HG03139 (cell line): ENCODE results near the gene TBATA.

Experiments
- ATAC-seq: cut with Tn5 transposase; IDR thresholded peaks from one replicate; pipeline ENCODE4 v1.9.1; 2021; ENCODE audit not compliant: unreplicated experiment

The TBATA gene, protein sequence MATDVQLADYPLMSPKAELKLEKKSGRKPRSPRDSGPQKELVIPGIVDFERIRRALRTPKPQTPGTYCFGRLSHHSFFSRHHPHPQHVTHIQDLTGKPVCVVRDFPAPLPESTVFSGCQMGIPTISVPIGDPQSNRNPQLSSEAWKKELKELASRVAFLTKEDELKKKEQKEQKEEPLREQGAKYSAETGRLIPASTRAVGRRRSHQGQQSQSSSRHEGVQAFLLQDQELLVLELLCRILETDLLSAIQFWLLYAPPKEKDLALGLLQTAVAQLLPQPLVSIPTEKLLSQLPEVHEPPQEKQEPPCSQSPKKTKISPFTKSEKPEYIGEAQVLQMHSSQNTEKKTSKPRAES

DNA sequence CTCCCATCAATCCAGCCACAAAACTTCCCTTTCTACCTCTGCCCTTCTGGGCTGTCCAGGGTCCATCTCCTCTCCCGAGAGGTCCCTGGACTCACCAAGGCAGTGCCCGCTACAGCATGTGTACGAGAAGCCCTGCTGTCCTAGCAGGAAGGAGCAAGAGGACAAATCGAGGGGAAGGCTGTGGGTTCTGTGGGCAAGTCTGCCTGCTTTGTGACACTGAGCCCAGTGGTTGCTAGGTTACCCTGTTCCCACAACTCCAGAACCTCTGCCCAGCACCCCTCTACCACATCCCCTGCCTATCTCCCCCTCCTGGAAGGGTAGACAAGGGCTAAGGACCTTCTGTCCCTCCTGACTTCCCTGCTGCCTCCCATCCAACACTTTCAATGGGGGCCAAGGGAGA, at the start of gene TBATA:
Gene TBATA, minus strand, starts transcription at position 188 of the 400 bp plus-strand sequence. CDS start 1,998 bp downstream, outside the sequence.
- ATAC-seq: no peak

DNA sequence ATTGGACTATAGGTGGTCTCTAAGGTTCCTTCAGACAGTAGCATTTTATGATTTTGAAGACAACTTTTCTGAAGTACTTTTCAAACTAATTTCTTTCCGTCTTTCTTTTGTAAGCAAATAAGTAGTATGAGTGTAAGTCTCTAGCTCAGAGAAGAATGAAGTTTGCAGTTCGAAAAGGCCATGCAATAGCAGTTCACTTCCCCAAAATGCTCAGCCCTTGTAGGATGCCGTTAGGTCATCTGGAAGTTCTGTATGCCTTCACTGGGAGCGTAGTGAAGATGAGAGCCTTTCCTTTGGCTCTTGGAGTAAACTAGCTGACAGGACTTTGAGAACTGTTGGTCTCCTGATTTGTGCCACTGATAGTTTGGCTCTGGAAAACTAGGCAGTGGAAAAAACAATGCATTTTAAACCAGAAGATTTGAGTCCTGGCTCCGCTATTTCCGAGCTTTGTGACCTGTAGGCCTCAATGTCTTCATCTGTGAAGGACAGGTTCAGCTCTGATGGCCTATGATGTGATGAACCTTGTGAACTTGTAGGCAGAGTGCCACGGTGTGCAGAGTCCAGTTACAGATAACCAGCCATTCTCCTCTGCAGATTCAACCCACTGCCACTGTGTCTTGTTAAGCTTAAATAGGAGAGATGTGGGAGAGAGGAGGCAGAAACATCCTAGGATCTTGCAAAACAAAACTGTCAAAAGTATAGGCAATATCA, 49.4 kb upstream of the TBATA start:
- ATAC-seq: no peak

DNA sequence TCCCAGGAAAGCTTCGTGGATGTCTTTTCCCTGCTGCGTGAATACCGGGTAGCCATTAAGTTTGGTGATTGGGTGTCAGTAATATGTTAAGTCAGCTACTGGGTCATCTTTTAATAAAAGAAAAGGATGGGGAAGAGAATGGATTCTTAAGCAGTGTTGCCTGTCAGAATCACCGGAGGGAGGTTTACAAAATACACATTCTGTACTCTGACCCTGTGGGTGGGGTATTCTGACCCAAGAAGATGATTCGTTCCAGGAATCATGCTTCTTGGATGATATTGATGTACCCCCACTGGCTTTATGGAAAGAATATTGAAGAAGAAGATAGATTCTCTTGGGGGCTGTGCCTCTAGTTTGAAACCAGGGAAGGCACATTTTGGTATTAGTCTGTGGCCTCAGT, 48.8 kb upstream of the TBATA start:
- ATAC-seq: no peak

DNA sequence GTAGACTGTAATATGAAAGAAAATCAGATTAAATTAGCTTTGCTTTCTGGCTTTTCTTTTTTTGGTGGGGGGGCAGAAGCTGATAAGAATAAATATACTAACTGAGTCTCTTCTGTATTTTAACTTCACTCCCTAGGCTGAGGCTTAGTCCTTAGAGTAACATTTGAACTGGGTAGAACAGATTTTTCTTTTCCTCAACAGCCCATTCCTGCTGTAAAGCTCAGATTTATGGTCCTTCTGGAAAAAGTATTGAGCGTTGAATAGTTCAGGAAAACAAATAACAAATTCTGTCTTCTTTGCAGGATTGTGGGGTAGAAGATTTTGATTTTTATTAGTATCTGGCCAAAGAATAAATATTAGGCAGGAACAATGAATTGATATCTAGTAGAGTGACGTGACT, 48.4 kb upstream of the TBATA start:
- no peak for ATAC-seq

DNA sequence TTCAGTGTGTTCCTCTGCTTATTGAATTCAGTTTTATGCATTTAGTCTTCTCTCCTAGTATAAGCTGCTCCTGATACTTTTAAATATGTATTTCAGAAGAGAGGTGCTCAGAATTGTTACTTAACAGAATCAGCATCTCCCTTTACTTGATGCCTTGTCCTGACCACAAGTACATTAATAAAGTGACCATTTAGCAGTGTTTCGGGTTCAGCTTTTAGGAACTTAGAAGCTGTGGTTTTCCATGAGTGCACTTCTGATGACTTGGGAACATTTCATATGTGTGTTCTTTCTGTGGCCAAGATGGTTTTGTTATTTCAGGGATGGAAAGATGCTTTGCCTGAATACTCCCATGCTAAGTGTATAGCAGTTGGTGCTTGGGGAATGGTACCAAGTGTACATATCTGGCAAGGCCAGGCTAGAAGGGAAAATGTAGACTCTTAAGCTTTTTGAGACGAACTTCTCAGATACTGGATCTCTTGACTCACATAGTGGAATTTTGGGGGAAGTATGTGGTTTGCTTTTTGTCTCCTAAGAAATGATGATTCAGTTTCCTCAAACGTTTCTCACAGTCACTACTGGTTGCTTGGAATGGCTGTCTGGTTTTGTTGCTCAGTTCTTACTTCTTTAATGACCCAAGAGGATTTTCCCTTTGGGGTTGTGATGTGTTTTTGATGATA, 47.8 kb upstream of the TBATA start:
- ATAC-seq: no peak

DNA sequence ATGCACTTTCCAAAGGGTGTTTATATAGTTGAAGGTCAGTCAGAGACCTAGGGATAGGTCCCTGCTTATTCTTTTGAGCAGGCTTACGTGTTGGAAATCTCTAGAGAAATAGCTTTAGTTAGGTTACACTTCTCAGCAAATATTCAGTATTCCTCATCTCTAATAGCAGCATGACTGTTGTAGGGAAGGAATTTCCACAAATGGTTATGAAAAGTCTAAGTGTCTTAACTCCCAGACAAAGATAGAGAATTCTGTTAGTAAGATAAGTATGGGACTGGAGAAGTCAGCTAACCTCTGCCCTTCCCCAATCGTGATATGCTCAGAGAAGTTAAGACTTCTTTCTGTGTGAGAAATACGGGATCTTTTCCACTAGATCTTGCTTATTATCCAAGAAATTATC, 47.0 kb upstream of the TBATA start:
- no peak for ATAC-seq

DNA sequence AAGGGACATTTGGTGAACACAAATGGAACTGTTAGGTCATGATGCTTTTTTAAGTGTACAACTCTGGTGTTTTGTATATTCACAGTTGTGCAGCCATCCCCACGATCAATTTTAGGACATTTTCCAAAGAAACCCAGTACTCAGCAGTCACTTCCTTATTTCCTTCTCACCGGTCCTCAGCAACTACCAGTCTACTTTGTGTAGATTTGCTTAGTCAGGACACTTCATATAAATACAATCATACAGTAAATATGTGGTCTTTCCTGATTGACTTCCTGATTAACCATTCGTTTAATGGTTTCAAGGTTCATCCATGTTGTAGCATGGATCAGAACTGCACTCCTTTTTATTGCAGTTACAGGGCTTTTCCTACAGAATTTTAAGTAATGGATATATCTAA, 45.0 kb upstream of the TBATA start:
- ATAC-seq: no peak

DNA sequence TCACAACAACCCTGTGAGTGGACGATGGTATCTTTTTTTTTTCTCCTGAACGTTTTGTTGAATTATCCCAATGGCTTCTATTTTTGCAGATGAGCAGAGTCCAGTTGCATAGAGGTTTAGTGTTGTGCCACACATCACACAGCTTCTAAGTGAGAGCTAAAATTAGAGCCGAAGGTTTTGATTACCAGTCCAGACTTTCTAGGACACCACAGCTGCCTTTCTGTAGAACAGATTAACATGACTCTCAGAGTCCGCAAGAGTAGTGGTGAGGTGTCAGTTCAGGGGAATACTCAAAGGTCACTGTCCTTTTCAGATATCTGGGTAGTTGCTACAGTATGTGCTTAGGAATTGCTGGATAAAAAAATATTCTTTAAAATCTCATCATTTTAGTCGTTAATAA, 44.4 kb upstream of the TBATA start:
- no peak for ATAC-seq

DNA sequence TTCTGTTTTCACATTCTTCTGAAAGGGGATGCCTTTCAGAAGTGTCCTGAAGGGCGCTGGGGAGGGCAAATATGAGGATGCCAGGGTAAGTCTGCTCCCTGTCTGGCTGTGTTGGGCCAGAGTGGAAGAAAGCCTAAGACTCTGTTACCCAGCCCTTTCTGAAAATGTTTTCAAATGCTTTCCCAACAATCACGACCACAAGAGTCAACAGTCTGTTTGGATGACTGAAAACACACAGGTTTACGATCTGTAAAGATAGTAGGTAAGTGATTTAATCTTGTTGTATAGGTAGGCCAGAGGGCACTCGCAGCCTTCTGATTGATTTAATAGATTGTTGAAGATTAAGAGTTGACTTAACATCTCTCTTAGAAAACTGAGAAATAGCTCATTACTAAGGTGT, 43.7 kb upstream of the TBATA start:
- no peak for ATAC-seq

DNA sequence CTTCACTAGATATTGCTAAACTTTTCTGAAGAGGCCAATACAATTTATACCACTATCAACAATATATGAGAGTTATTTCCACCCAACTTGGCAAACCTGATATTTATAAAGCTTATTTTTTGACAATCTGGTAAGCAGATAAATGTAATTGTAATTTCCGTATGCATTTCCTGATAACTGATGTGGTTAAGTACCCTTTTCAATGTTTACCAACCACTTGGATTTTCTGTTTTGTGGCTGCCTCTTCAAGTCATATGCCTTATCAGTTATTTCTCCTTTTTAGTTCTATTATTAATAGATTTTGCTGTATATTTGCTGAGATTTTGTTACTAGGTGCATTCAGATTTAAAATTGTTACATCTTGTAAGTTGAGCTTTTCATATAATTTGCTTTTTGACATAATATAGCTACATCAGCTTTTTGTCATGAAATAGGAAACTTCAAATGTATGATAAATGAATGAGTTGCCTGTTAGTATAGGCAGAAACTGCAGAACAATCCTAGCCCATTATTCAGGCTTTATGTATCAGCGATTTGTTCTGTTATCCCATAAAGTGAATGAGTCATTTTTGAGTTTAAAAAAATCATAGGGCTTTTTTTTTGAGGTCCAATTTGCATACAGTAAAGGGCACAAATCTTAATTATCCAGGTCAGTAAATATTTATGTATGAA, 42.0 kb upstream of the TBATA start:
- ATAC-seq: no peak

DNA sequence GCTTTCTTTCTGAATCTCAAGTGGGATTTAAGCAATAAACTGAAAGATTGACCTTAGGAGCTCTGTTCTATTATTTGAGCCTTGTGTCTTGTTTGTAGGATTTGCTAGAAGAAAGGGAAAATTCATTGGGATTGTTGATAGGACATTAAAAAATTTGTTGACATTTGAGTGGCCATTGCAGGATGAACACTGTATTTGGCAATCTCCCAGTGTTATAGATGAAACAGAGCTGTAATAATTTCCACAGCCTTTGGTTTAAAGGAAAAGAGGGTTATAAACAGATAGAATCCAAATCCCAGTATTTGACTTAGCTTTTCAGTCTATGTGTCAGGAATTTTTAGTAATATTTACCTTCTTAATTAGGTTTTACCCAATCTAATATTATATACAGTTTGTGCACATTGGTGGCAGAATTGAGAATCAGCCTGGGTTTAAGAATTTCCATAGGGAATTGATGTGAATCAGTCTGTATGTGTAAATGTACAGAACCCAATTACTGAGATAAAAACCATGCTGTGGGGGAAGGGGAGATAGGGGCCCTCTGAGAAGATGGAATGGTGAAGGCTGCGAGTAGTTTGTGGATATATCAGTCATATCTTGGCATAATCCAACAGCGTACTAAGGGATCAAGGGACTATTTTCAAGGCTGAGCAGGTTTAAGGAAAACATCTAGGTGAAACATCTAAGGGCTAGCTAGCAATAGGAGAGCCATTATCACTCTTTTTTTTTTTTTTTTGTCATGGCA, 37.1 kb upstream of the TBATA start:
- ATAC-seq: no peak

DNA sequence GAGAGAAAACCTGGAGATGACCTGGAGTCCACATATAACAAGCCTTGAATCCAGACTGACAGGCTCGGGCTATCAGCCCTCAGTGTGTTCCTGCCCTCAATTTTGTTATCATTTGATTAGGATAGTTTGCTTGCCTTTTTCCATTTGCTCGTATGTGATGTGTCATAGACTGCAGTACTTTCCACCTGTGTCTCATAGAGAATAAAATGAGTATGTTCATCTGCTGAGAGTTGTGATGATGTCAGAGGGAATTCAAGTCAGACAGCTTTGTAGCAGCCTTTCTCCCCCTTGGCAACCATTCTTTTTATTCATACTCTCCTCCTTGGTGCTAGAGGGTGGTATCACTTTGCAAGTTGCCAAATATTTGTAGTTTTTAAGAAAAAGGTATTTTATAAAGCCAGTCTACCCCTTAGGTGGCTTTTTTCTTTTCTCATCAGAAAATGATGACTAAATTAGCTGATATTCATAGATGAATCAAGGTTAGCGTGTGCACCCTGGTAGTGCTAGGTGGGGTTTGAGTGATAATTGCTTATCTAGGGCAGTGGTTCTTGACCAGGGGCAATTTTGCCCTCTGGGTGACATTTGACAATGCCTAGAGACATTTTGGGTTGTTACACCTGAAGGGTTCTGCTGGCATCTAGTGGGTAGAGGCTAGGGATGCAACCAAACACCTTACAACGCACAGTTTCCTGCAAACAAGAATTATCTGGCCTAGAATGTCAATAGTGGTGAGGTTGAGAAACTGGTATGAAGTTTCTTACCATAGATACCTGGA, 36.0 kb upstream of the TBATA start:
- no peak for ATAC-seq

DNA sequence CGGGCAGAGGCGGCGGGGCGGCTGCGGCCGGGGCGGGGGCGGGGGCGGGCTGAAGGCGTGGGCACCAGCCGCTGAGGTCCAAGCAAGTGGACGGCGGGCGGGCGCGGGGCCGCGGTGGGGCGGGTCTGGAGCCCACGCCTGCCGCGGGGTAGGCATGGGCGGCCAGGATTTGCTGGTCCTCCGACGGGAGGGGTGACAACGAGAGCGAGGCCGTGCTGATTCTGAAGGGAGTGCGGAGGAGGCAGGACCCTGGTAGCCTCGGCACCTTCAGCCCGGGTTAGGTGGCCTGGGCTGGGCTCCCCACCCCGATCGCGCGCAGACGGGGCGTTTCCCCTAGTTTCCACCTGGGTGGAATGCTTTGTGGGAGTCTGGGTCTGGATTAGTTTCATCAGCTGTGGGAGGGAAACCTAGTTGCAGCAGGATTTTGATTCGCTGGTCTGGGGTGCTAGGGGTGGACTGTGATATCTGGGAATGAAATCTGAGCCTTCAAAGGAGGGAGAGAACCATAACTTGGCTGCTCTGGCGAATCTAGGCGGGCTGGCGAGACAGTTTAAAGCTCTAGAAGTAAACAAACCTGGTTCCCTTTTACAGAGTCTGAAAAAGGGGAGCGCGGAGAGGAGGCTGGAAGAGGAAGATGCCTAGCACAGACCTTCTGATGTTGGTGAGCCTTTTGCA, 31.2 kb upstream of the TBATA start:
- ATAC-seq: peak; percentile 41

DNA sequence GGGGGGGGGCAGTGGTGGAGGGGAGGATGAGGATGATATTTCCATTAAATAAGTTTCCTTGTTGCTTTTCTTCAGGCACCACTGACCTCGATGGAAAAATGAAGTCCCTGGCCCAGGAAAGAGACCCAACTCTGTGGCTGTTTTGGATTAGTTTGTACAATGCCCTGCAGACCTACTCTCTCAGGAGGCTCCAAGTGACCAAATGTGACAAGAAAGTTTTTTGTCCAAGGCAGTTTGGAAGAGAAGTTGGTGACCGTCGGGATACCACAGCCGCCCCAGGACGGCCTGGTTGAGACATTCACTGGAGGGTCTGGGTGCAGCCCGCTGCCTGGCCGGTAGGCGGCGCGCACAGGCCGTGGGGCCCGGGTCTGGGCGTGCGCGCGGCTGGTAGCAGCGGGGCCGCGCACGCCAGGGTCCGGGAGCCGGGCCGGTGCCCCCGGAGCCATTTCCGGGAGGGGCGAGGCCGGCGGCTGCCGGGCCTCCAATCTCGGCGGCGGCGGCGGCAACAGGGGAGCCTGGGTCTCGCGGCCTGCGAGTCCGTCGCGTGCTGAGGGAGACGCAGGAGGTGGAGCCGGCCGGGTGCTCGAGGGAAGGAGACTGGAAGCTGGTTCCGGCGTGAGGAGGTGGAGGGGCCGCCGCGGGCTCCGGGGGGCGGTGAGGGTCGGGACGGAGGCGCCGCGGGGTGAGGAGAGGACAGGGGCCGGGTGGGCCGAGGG, 30.5 kb upstream of the TBATA start, which contains the start of gene SGPL1:
Gene SGPL1, plus strand, starts transcription at position 445 of the 716 bp plus-strand sequence. CDS start 906 bp downstream, outside the sequence.
- peak; percentile 85 for ATAC-seq

DNA sequence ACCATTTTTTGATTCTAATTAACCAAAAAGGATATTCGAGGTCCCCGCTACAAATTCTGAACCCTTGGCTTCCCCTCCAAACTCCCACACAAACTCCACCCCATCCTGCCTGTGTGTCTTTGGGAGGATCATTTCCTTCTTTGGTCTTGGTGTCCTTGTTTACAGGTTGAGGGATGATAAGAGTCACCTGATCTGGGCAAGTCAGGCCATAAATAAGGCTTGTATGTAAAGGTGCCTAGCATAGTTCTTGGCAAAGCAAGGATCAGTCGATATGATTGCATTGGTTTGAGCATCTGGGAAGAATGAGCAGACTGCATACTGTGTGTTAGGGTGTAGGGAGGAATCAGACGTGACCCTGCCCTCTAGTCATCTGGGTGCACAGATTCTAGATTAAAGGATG, 28.9 kb upstream of the TBATA start:
- no peak for ATAC-seq

DNA sequence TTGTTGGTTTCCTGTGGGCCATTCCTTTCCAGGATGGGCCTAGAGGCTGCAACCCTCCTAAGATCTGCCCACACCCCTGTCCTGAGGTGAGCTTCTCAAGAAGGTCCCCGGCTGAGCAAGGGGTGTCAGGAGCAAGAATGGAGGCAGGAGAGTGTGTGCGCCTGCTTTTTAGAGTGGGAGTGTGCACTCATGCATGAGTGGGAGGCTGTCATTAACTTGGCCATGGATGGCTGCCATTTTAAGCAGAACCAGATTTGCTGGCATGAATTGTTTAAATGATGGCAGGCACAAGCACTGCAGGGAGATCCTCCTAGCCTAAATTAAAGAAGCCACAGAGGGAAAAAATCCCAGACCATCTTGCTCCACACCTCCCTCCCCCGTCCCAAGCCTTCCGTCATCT, 27.6 kb upstream of the TBATA start:
- ATAC-seq: no peak

DNA sequence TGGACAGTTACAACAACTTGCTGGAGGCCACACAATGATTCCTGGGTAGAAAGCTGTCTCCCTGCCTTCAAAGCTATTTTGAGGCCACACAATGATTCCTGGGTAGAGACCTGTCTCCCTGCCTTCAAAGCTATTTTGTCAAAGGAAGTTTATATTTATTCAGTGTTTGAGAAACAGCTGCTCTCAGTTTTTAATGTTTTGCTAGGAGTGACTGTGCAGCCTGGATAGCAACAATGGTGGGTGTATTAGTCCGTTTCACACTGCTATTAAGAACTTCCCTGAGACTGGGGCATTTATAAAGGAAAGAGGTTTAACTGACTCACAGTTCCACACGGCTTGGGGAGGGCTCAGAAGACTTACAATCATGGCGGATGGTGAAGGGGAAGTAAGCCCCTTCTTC, 26.7 kb upstream of the TBATA start:
- no peak for ATAC-seq

DNA sequence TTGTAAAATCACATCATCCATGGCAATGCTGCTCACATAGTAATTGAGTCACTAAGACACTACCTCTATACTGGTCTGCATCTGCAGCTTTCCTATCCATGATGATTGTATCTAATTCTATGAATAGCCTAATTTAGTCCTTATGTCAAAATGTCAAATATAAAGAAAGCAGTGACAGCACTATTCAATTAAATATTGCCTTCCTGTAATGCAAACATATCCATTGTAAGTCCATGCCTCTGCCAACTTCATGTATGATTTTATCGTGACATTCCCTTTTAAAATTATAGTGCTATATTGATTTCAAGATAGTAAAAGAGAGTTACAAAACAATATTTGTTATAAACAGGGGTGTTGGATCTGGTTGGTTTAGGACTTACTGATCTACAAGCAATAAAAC, 25.8 kb upstream of the TBATA start:
- no peak for ATAC-seq

DNA sequence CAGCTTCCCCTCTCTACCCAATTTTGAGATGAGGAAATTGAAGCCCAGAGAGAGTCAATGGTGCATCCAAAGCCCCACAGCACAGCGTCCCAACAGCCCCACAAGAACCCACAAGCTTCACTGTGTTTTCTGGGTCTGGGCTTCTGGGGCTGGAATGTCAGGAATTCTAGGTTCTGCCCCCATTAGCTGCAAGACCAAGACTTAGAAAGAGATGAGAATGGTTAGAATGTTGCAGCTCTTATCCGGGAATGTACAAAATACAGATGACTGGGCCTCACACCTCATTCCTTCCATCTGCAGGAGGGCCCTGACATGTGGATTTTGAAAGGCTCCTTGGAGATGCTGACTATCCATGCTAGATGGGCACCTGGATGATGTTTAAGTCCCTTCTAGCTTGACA, 24.5 kb upstream of the TBATA start:
- ATAC-seq: no peak
